ENCODE results near the gene SUN3. TPM values are rescaled to one million over a fixed set of nuclear protein-coding genes. Genes with fewer than 3 reads are reported as not detected.
"Not testable (repeated sequence)": the region's sequence is repeated elsewhere in the genome, so short reads cannot be mapped to it uniquely, and the experiment has no call there.

SUN3 gene
- total RNA-seq, 2 experiments from 2014 or later = 0.95 TPM; not detected in 1

DNA sequence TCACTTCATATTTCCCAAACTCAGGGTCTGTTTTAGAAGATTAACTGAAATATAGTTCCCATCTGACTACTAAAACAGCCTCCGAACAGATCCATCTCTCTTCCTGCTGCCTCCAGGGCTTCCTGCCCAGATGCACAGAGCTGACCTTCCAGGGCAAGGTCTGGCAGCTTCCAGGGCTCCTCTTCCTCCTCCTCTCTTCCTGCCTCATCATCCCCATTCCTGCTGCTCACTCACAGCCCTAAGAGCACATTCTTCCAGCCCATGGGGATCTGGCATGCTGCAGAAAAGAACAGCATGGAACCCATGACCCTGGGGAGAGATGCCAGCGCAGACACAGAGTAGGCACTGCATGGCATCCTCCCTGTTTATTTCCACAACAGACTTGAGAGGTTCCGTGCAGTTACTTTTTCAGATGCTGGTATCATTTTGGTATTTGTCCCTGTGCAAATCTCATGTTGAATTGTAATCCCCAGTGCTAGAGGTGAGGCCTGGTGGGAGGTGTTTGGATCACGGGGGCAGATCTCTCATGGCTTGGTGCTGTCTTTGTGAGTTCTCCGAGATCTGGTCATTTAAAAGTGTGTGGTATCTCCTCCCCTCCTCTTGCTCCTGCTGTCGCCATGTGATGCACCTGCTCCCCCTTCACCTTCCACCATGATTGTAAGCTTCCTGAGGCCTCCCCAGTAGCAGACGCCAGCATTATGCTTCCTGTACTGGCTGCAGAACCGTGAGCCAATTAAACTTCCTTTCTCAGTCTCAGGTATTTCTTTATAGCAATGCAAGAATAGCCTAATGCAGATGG, 85.0 kb downstream of the SUN3 start:
- CTCF ChIA-PET = interaction anchor here (0.8 to 2.7 kb wide), 19 partner anchors 13 to 356 kb away, joined by 3 to 56 read pairs (median 4); no protein-coding TSS in a partner anchor
- no peaks in the 10 kb centered on the region for H3K4me1 Mint-ChIP-seq (ENCODE audit: low read depth)
- intact Hi-C loops (cut with micrococcal nuclease) = loop anchor here (2.0 kb wide), 1 partner anchor 167 kb away; no protein-coding TSS in a partner anchor
- POLR2A ChIA-PET = interaction anchor here (1.0 kb wide), 1 partner anchor 13 kb away, joined by 3 read pairs; no protein-coding TSS in a partner anchor
- H3K9me3 Mint-ChIP-seq = no peaks in the 10 kb centered on the region
- TF ChIP-seq, protein P1, sequence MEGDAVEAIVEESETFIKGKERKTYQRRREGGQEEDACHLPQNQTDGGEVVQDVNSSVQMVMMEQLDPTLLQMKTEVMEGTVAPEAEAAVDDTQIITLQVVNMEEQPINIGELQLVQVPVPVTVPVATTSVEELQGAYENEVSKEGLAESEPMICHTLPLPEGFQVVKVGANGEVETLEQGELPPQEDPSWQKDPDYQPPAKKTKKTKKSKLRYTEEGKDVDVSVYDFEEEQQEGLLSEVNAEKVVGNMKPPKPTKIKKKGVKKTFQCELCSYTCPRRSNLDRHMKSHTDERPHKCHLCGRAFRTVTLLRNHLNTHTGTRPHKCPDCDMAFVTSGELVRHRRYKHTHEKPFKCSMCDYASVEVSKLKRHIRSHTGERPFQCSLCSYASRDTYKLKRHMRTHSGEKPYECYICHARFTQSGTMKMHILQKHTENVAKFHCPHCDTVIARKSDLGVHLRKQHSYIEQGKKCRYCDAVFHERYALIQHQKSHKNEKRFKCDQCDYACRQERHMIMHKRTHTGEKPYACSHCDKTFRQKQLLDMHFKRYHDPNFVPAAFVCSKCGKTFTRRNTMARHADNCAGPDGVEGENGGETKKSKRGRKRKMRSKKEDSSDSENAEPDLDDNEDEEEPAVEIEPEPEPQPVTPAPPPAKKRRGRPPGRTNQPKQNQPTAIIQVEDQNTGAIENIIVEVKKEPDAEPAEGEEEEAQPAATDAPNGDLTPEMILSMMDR (IDR thresholded peaks at IDR 0.05) = no peak
- H3K27ac Mint-ChIP-seq = no peak overlapping the region
- H3K36me3 Mint-ChIP-seq (ENCODE audit: low read depth) = no peaks in the 10 kb centered on the region
- no peaks in the 10 kb centered on the region for H3K27me3 Mint-ChIP-seq
- H3K4me3 Mint-ChIP-seq = no peak overlapping the region
- ATAC-seq (no peak), DNase-seq (no peak)

DNA sequence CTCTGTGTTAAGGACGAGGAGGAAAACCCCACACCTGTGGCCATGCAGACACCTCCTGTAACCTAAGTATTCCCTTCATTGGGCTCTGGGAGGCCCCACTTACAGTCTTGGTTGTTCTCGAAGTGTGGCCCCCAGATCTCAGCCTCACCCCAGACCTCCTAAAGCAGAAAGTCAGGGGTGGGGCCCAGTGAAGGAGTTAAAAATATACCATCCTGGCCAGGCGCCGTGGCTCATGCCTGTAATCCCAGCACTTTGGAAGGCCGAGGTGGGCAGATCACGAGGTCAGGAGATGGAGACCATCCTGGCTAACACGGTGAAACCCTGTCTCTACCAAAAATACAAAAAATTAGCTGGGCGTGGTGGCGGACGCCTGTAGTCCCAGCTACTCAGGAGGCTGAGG, 86.3 kb downstream of the SUN3 start:
- H3K9me3 Mint-ChIP-seq; H3K27ac Mint-ChIP-seq; intact Hi-C loops (cut with micrococcal nuclease); H3K36me3 Mint-ChIP-seq (ENCODE audit: low read depth); DNase-seq; CTCF ChIA-PET; H3K4me1 Mint-ChIP-seq (ENCODE audit: low read depth); H3K27me3 Mint-ChIP-seq; H3K4me3 Mint-ChIP-seq; ATAC-seq: not testable (repeated sequence)
- POLR2A ChIA-PET = interaction anchor here (1.0 kb wide), 1 partner anchor 14 kb away, joined by 3 read pairs; no protein-coding TSS in a partner anchor

DNA sequence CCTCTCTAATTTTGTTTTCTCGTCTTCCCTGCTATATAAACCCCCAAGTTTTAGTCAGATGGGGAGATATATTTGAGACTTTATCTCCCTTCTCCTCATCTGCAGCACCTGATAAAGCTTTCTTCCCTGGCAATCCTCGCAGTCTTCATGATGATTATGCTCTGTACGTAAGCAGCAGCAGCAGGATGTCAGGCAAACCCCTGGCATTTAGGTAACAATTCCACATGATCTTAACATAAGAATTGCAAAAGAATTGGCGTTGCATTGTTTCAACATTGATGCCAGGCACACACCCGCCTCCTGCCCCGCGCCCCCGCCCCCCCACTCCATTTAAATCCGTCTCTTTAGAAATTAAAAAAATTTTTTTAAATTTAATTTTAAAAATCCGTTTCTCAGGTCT, 86.8 kb downstream of the SUN3 start:
- Mint-ChIP-seq H3K27me3 (no peaks in the 10 kb centered on the region), H3K9me3 (no peaks in the 10 kb centered on the region), H3K4me1 (ENCODE audit: low read depth) (peaks cover 5% of the 10 kb centered on the region), H3K27ac (no peak overlapping the region), H3K36me3 (ENCODE audit: low read depth) (no peaks in the 10 kb centered on the region), H3K4me3 (no peak overlapping the region)
- CTCF ChIA-PET = interaction anchor here (1.9 kb wide), 1 partner anchor 213 kb away, joined by 6 read pairs; no protein-coding TSS in a partner anchor
- POLR2A ChIA-PET = no interaction called here
- no peak for DNase-seq
- ATAC-seq = no peak
- TF ChIP-seq, protein P1 (IDR thresholded peaks at IDR 0.05) = no peak
- intact Hi-C loops (cut with micrococcal nuclease) = no loop called here

DNA sequence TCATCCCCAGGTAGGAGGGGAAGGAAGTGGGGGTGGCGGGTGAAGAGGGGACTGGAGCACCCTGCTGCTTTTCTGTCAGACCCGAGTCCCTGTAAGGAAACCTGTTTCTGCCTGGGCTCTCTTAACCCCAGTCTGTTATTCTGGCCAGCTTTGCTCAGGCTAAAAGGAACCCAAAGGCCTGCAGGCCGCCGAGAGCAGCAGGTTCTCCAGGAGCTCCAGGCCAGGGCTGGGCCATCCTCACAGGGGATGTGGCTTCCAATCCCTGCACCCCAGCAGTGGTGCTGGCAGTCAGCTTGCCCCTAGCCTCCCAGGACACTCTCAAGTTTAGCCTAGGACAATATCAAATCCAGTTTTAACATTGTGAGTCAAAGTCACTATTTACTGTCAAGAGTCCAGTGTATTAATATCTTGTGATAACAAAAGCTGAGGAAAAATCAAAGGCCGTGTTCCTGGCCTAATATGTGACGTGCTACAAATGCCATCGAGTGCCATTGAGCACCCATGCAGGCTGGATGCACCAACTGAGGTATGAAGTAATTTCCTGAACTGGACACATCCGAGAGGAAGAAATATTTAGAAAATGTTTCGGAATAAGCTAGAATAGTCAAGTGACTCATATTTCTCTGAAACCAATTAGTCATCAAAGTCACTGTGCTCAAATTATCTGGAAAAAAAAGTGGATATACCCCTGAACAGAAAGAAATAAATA, 87.6 kb downstream of the SUN3 start:
- DNase-seq = no peak
- H3K27me3 Mint-ChIP-seq = no peaks in the 10 kb centered on the region
- intact Hi-C loops (cut with micrococcal nuclease) = no loop called here
- H3K4me3 Mint-ChIP-seq = no peak overlapping the region
- CTCF ChIA-PET = interaction anchor here (1.9 to 4.1 kb wide), 2 partner anchors 169 to 214 kb away, joined by 6 to 17 read pairs; no protein-coding TSS in a partner anchor
- no peak for ATAC-seq
- TF ChIP-seq, protein P1 (IDR thresholded peaks at IDR 0.05) = no peak
- no peaks in the 10 kb centered on the region for H3K9me3 Mint-ChIP-seq
- H3K4me1 Mint-ChIP-seq (ENCODE audit: low read depth) = peaks cover 5% of the 10 kb centered on the region
- no peak overlapping the region for H3K27ac Mint-ChIP-seq
- H3K36me3 Mint-ChIP-seq (ENCODE audit: low read depth) = no peaks in the 10 kb centered on the region
- POLR2A ChIA-PET = no interaction called here

DNA sequence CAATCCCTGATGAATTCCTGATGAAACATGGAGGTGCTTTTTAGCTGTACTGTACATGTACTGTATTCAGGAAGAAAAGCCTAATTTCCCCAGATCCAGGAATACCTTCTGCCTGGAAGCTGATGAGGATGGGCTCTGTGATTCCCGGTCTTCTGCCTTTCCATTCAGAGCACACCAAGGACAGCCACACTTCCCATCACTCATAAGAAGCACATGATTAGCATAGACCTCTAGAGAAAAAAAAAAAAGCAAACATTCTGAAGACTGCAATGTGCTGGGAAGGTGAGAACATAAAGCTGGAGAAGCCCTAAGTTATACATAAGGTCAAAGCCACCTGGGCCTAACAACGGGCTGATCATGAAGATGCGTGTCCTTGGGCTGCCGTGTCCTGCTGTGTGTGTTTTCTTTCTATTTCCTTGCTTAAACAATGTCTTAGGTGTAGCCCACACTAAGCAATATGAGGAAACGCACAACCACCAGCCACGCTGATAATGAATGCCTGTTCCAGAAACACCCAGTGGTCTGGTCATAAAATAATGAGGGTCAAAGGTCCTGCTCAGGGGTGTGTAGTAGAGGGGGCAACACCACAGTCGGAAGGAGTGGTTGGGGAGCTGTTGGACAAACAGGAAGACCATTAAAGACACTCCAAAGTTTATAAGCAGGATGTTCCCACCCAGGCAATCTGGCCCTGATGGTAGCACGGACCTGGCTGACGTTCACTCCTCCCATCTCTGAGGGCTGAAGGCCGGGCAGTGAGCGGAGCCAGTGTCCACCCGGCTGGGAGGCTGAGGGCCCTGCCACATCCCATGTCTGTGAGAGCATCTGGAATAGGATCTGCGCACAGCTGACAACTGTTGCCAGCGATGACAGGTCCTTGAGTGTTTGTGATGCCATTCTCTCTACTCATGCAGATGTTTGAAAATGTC, 88.6 kb downstream of the SUN3 start:
- no peaks in the 10 kb centered on the region for H3K36me3 Mint-ChIP-seq (ENCODE audit: low read depth)
- no peak overlapping the region for H3K27ac Mint-ChIP-seq
- TF ChIP-seq, protein P1 (IDR thresholded peaks at IDR 0.05) = no peak
- no peak for DNase-seq
- ChIA-PET CTCF (interaction anchor here (0.6 to 4.1 kb wide), 4 partner anchors 17 to 215 kb away, joined by 3 to 17 read pairs (median 5); no protein-coding TSS in a partner anchor), POLR2A (no interaction called here)
- intact Hi-C loops (cut with micrococcal nuclease) = no loop called here
- no peaks in the 10 kb centered on the region for H3K9me3 Mint-ChIP-seq
- peaks cover 5% of the 10 kb centered on the region for H3K4me1 Mint-ChIP-seq (ENCODE audit: low read depth)
- H3K27me3 Mint-ChIP-seq = no peaks in the 10 kb centered on the region
- no peak for ATAC-seq
- no peak overlapping the region for H3K4me3 Mint-ChIP-seq

All from activated CD8-positive, alpha-beta T cell treated with anti-CD3 and anti-CD28 coated beads for 36 hours (primary cell).